SK-N-SH (cell line): ENCODE results near the gene PCBD1. TPM values are rescaled to one million over a fixed set of nuclear protein-coding genes. Genes with fewer than 3 reads are reported as not detected.

ENCODE experiments used
- CTCF ChIA-PET: fragments of 300-600, 350-600 bp; formaldehyde crosslinking; extraction: SDS; loops from one replicate; lab custom pipeline; 2021; lab: Yijun Ruan, JAX
- POLR2A ChIA-PET: fragments of 350-600 bp; sonication (Branson Sonifier 250); formaldehyde crosslinking; extraction: SDS; loops from one replicate; lab custom pipeline; 2020; ENCODE audit warnings: antibody characterized with exemption, inconsistent platforms; lab: Yijun Ruan, JAX
- DNase-seq: peaks from one replicate; pipeline ENCODE4 v3.0.0; 2012
- H2AFZ ChIP-seq: fragments of 200-600 bp; sonication (generic); 2 replicates; pipeline ENCODE4 v1.8.1; 2016; ENCODE audit warnings: antibody characterized with exemption, mild to moderate bottlenecking, low read depth
- H3F3A ChIP-seq: fragments of 200-600 bp; sonication (generic); replicated peaks from 2 replicates; pipeline ENCODE3; 2016; ENCODE audit warnings: antibody characterized with exemption, mild to moderate bottlenecking; ENCODE audit not compliant: insufficient read depth
- H3K27ac ChIP-seq, 2 experiments: fragments of 200-500 bp in 1 of 2; fragments of 200-600 bp in 1 of 2; sonication (Bioruptor generic) in 1 of 2; sonication (generic), shearing (Covaris generic) in 1 of 2; 2 replicates each; pipeline versions ENCODE4 v1.5.1 to v1.6.1; 2014 to 2016; ENCODE audit warnings: low read depth in 2 of 2, inconsistent platforms in 1 of 2, low read length in 1 of 2, mild to moderate bottlenecking in 1 of 2, mixed read lengths in 1 of 2
- H3K27me3 ChIP-seq: fragments of 200-600 bp; sonication (generic), shearing (Covaris generic); 2 replicates; pipeline ENCODE4 v1.6.1; 2016; ENCODE audit warnings: mixed run types; ENCODE audit not compliant: insufficient read depth
- H3K36me3 ChIP-seq, 2 experiments: fragments of 200-500 bp in 1 of 2; fragments of 200-600 bp in 1 of 2; sonication (Bioruptor generic) in 1 of 2; sonication (generic) in 1 of 2; replicated peaks in 1 of 2; 2 replicates each; pipeline versions ENCODE3 to v1.5.1; 2014 to 2016; ENCODE audit warnings: low read length in 1 of 2, mild to moderate bottlenecking in 1 of 2; ENCODE audit not compliant: insufficient read depth in 2 of 2, control insufficient read depth in 1 of 2
- H3K4me1 ChIP-seq, 2 experiments: fragments of 200-500 bp in 1 of 2; fragments of 200-600 bp in 1 of 2; sonication (Bioruptor generic) in 1 of 2; sonication (generic), shearing (Covaris generic) in 1 of 2; 2 replicates each; pipeline versions ENCODE4 v1.5.1 to v1.6.1; 2014 to 2016; ENCODE audit warnings: low read depth in 1 of 2, low read length in 1 of 2, mixed run types in 1 of 2; ENCODE audit not compliant: insufficient read depth in 2 of 2, control insufficient read depth in 1 of 2
- H3K4me2 ChIP-seq: fragments of 200-600 bp; sonication (generic), shearing (Covaris generic); 2 replicates; pipeline ENCODE4 v1.6.1; 2017; ENCODE audit warnings: mixed run types
- H3K4me3 ChIP-seq, 2 experiments: fragments of 200-500 bp in 1 of 2; fragments of 200-600 bp in 1 of 2; sonication (Bioruptor generic) in 1 of 2; sonication (generic), shearing (Covaris generic) in 1 of 2; 2 replicates each; pipeline versions ENCODE4 v1.5.1 to v1.8.1; 2014 to 2016; ENCODE audit warnings: low read depth in 2 of 2, inconsistent platforms in 1 of 2, low read length in 1 of 2, mild to moderate bottlenecking in 1 of 2, mixed read lengths in 1 of 2, moderate library complexity in 1 of 2
- H3K79me2 ChIP-seq: fragments of 200-600 bp; sonication (generic); 2 replicates; pipeline ENCODE4 v1.8.1; 2017; ENCODE audit warnings: mild to moderate bottlenecking; ENCODE audit not compliant: insufficient read depth
- H3K9ac ChIP-seq: fragments of 200-600 bp; sonication (generic); 2 replicates; pipeline ENCODE4 v1.6.1; 2017; ENCODE audit warnings: mixed run types
- H3K9me2 ChIP-seq: fragments of 200-600 bp; sonication (generic); 2 replicates; pipeline ENCODE4 v1.6.1; 2017; ENCODE audit warnings: mixed run types
- H3K9me3 ChIP-seq: fragments of 200-600 bp; sonication (generic); 2 replicates; pipeline ENCODE4 v1.6.1; 2017; ENCODE audit warnings: mixed run types, mild to moderate bottlenecking, moderate library complexity
- H4K20me1 ChIP-seq: fragments of 200-600 bp; sonication (generic); 2 replicates; pipeline ENCODE4 v1.6.1; 2017; ENCODE audit warnings: mild to moderate bottlenecking, mixed run types; ENCODE audit not compliant: insufficient read depth
- CHD2 ChIP-seq: fragments of 150-350 bp; IDR thresholded peaks from 2 replicates; pipeline ENCODE4 v1.6.1; 2018; ENCODE audit warnings: low read length; ENCODE audit not compliant: partially characterized antibody
- CTCF ChIP-seq: fragments of 200-600 bp; sonication (generic); IDR thresholded peaks from 2 replicates; pipeline ENCODE4 v1.6.1; 2017; ENCODE audit warnings: antibody characterized with exemption, mild to moderate bottlenecking, moderate library complexity
- EZH2phosphoT487 ChIP-seq: fragments of 200-600 bp; sonication (generic); IDR thresholded peaks from 2 replicates; pipeline ENCODE4 v1.6.1; 2017; ENCODE audit warnings: low read depth, mixed run types, mild to moderate bottlenecking, antibody characterized with exemption, moderate library complexity, borderline replicate concordance
- FOXM1 ChIP-seq: IDR thresholded peaks from 2 replicates; pipeline ENCODE4 v1.4.0; 2012; ENCODE audit warnings: low read depth, mild to moderate bottlenecking
- GABPA ChIP-seq: IDR thresholded peaks from 2 replicates; pipeline ENCODE4 v1.4.0; 2012; ENCODE audit warnings: low read depth, mild to moderate bottlenecking
- GATA2 ChIP-seq: sonication (generic); formaldehyde crosslinking; IDR thresholded peaks from 2 replicates; pipeline ENCODE4 v1.5.0; 2020; ENCODE audit warnings: mild to moderate bottlenecking, missing genetic modification reagents
- IRF3 ChIP-seq: fragments of 150-350 bp; IDR thresholded peaks from 2 replicates; pipeline ENCODE4 v1.6.1; 2016; ENCODE audit warnings: mild to moderate bottlenecking, low read depth, low read length
- JUND ChIP-seq: IDR thresholded peaks from 2 replicates; pipeline ENCODE4 v1.4.0; 2012
- MAX ChIP-seq: IDR thresholded peaks from 2 replicates; pipeline ENCODE4 v1.4.0; 2012; ENCODE audit warnings: low read depth
- MXI1 ChIP-seq: IDR thresholded peaks from 2 replicates; pipeline ENCODE4 v1.6.1; 2012; ENCODE audit warnings: mild to moderate bottlenecking, low read depth, low read length, improper control_type of control experiment
- NFIC ChIP-seq: IDR thresholded peaks from 2 replicates; pipeline ENCODE4 v1.4.0; 2012; ENCODE audit warnings: borderline replicate concordance
- NRF1 ChIP-seq: IDR thresholded peaks from 2 replicates; pipeline ENCODE4 v1.6.1; 2012; ENCODE audit warnings: low read depth, mild to moderate bottlenecking, low read length
- PBX3 ChIP-seq: IDR thresholded peaks from 2 replicates; pipeline ENCODE4; 2012
- RAD21 ChIP-seq: IDR thresholded peaks from 2 replicates; pipeline ENCODE4 v1.6.1; 2012; ENCODE audit warnings: mild to moderate bottlenecking, low read length
- SIN3A ChIP-seq: IDR thresholded peaks from 2 replicates; pipeline ENCODE4 v1.6.1; 2012; ENCODE audit warnings: low read depth, mild to moderate bottlenecking, low read length, moderate library complexity, borderline replicate concordance
- SMC3 ChIP-seq: IDR thresholded peaks from 2 replicates; pipeline ENCODE4 v1.6.1; 2012; ENCODE audit warnings: low read depth, low read length, improper control_type of control experiment
- TAF1 ChIP-seq: IDR thresholded peaks from 2 replicates; pipeline ENCODE4 v1.6.1; 2012; ENCODE audit warnings: low read depth, mild to moderate bottlenecking, low read length, moderate library complexity, borderline replicate concordance
- TCF12 ChIP-seq: IDR thresholded peaks from 2 replicates; pipeline ENCODE4 v1.4.0; 2012
- USF1 ChIP-seq: IDR thresholded peaks from 2 replicates; pipeline ENCODE4 v1.4.0; 2012; ENCODE audit warnings: low read depth, borderline replicate concordance
- USF2 ChIP-seq: fragments of 150-350 bp; IDR thresholded peaks from 2 replicates; pipeline ENCODE4 v1.6.1; 2017; ENCODE audit warnings: antibody characterized with exemption, low read length, low read depth, borderline replicate concordance
- YY1 ChIP-seq: IDR thresholded peaks from 2 replicates; pipeline ENCODE4 v1.4.0; 2012; ENCODE audit warnings: low read depth, mild to moderate bottlenecking
- ZBTB33 ChIP-seq: IDR thresholded peaks from 2 replicates; pipeline ENCODE4 v1.4.0; 2012; ENCODE audit warnings: low read depth, borderline replicate concordance
- WGBS: methylation state at CpG from one replicate; pipeline ENCODE4 v1.1.6; 2017; ENCODE audit warnings: low lambda C conversion rate; 5-methylcytosine and 5-hydroxymethylcytosine counted together
- polyA plus RNA-seq, 3 experiments: library from polyadenylated mRNA; depleted of rRNA; stranded (reverse); fragments of >200 nt; gene quantifications; 2 replicates each; pipeline ENCODE4 v1.2.3, GENCODE V29; 2012

Gene PCBD1
- polyA plus RNA-seq, 1 of the 3 experiments (the other 2 are of a cell fraction) = 112 TPM

GRCh38 chr10:70903262-70903921 is 15.0 kb upstream of the PCBD1 start:
- H3F3A ChIP-seq = no peaks in the 10 kb centered on the region
- H4K20me1 ChIP-seq = no peaks in the 10 kb centered on the region
- H3K36me3 ChIP-seq = no peaks in the 10 kb centered on the region
- TF ChIP-seq PBX3 = no peak
- peak; percentile 71 for TF ChIP-seq SMC3
- TF ChIP-seq NRF1 = no peak
- no peak for TF ChIP-seq CHD2
- no peak for TF ChIP-seq GABPA
- TF ChIP-seq RAD21 = peak; percentile 91
- TF ChIP-seq YY1 = no peak
- peak; percentile 88 for TF ChIP-seq CTCF
- no peak for TF ChIP-seq MXI1
- TF ChIP-seq TCF12 = no peak
- TF ChIP-seq USF1 = no peak
- no peak for TF ChIP-seq GATA2
- TF ChIP-seq NFIC = peak; percentile 54
- no peak for TF ChIP-seq EZH2phosphoT487
- no peak for TF ChIP-seq FOXM1
- no peak for TF ChIP-seq SIN3A
- no peak for TF ChIP-seq USF2
- TF ChIP-seq JUND = no peak
- TF ChIP-seq TAF1 = no peak
- TF ChIP-seq ZBTB33 = no peak
- no peak for TF ChIP-seq IRF3
- no peak for TF ChIP-seq MAX
- no peaks in the 10 kb centered on the region for H3K27me3 ChIP-seq
- H2AFZ ChIP-seq = no peak overlapping the region
- H3K4me3 ChIP-seq = no peak overlapping the region; a peak in 1 of 4 replicates
- no peaks in the 10 kb centered on the region for H3K9me2 ChIP-seq
- H3K79me2 ChIP-seq = no peaks in the 10 kb centered on the region
- ChIA-PET CTCF (interaction anchor here (0.6 to 8.7 kb wide), 99 partner anchors 9 to 765 kb away, joined by 3 to 130 read pairs (median 4); partner anchors contain the start of genes PCBD1 and UNC5B), POLR2A (interaction anchor here (0.9 to 1.4 kb wide), 4 partner anchors 12 to 315 kb away, joined by 3 read pairs; no protein-coding TSS in a partner anchor)
- H3K9me3 ChIP-seq = no peaks in the 10 kb centered on the region
- peak overlapping the region in 1 of 2 experiments; percentile 12; a peak in 1 of 4 replicates for H3K27ac ChIP-seq
- no peak overlapping the region for H3K4me2 ChIP-seq
- no peak overlapping the region for H3K9ac ChIP-seq
- peak; percentile 85 for DNase-seq
- peaks cover 0 to 8% of the 10 kb centered on the region in 2 experiments; a peak in 1 of 4 replicates for H3K4me1 ChIP-seq
- WGBS = 59% methylated on average over 10 of the region's 14 CpGs
